Right atrium auricular region (tissue), 2 donors: ENCODE measurements around the gene PHTF2. TPM values are rescaled to one million over a fixed set of nuclear protein-coding genes. Genes with fewer than 3 reads are reported as not detected.
A peak's percentile ranks its signal among the peaks of the same experiment; 100 is the strongest.

Experiments
- DNase-seq: peaks from one replicate; pipeline ENCODE4 v3.0.0-alpha.2; 2019; ENCODE audit warnings: low spot score
- H3K27ac ChIP-seq, 2 donors: fragments of 200-600 bp; sonication (generic); 1 replicate in 1 of 2; 2 replicates in 1 of 2; pipeline ENCODE4 v1.5.1; 2016 to 2019
- H3K27me3 ChIP-seq, 2 donors: fragments of 200-600 bp; sonication (generic); one replicate each; pipeline versions ENCODE4 v1.5.1 to v1.6.0; 2017 to 2019
- H3K36me3 ChIP-seq: fragments of 200-600 bp; sonication (generic); one replicate; pipeline ENCODE4 v1.5.1; 2016
- H3K4me1 ChIP-seq, 2 donors: fragments of 200-600 bp; sonication (generic); one replicate each; pipeline versions ENCODE4 v1.5.1 to v1.6.0; 2017 to 2019
- H3K4me3 ChIP-seq, 2 donors: fragments of 200-600 bp; sonication (generic); 1 replicate in 1 of 2; 2 replicates in 1 of 2; pipeline ENCODE4 v1.5.1; 2017 to 2019; ENCODE audit warnings: mild to moderate bottlenecking in 1 of 2, moderate library complexity in 1 of 2
- H3K9me3 ChIP-seq, 2 donors: fragments of 200-600 bp; sonication (generic); one replicate each; pipeline ENCODE4 v1.5.1; 2019
- CTCF ChIP-seq, 2 donors: fragments of 200-600 bp; sonication (generic); IDR thresholded peaks; one replicate each; pipeline ENCODE4 v1.5.1; 2019; ENCODE audit warnings: antibody characterized with exemption in 2 of 2
- total RNA-seq, 2 donors: library from RNA; depleted of rRNA; stranded (reverse); fragments of >200 nt; gene quantifications; one replicate each; pipeline ENCODE4 v1.1.0, GENCODE V29; 2016

The PHTF2 gene
- total RNA-seq, 2 donors from 2014 or later, result 14.3 to 31.6 TPM

DNA sequence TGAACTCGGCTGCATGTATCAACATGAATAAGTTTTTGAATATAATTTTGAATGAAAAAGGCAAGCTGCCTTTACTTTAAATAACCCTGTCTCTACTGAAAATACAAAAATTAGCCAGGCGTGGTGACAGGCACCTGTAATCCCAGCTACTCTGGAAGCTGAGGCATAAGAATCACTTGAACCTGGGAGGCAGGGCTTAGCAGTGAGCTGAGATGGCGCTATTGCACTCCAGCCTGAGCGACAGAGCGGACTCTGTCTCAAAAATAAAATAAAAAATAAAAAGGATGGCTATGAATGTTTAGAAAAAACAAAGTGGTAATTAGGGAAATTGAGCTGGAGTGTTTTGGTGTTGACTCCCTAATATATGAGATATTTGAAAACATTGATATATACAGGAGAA is 133.3 kb downstream of the PHTF2 start:
- Histone ChIP-seq H3K4me3 (no peak overlapping the region), H3K27me3 (no peaks in the 10 kb centered on the region), H3K4me1 (no peaks in the 10 kb centered on the region), H3K36me3 (peaks cover 4% of the 10 kb centered on the region), H3K27ac (no peak overlapping the region), H3K9me3 (no peaks in the 10 kb centered on the region)
- no peak for DNase-seq
- TF ChIP-seq CTCF (IDR thresholded peaks at IDR 0.05), result no peak

GRCh38 chr7:77933394-77933793 is 134.8 kb downstream of the PHTF2 start:
- no peak overlapping the region for H3K27ac ChIP-seq
- H3K4me1 ChIP-seq, result no peaks in the 10 kb centered on the region
- no peaks in the 10 kb centered on the region for H3K9me3 ChIP-seq
- H3K36me3 ChIP-seq, result no peaks in the 10 kb centered on the region
- TF ChIP-seq CTCF (IDR thresholded peaks at IDR 0.05), result no peak
- no peak for DNase-seq
- H3K27me3 ChIP-seq, result no peaks in the 10 kb centered on the region
- no peak overlapping the region for H3K4me3 ChIP-seq

DNA sequence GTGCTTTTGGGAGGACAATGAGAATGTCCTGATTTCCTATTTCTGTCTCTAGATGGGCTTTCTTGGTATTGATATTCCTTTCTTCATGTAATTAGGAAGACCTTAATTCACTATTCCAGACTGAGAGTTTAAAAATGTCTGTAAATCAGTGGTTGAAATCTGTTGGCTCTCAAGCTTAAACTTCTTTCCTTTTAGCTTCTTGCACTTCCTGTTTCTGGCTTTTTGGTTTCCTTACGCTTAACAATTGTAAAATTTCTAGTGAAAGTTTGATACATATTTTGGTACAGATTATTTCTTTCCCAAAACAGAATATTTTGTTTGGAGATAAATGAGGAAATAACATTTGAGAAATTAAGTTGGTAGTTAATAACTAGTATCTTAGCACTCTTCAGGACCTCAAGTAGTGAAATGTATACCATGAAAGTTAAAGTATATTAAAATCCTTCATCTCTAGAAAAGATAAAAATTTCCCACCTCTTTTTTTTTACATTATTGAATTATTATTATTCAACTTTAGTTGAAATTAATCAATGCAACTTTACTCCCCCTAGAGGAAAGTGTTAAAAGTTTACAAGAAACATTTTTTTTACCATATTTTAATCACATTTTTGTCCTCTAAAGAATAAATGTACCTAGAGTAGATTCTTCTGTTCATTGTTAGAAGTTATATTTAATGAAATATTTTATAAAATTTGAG is 137.2 kb downstream of the PHTF2 start:
- Histone ChIP-seq H3K27ac (no peak overlapping the region), H3K4me1 (no peaks in the 10 kb centered on the region), H3K9me3 (no peaks in the 10 kb centered on the region), H3K36me3 (no peaks in the 10 kb centered on the region), H3K4me3 (no peak overlapping the region), H3K27me3 (no peaks in the 10 kb centered on the region)
- TF ChIP-seq CTCF (IDR thresholded peaks at IDR 0.05), result peak in 1 of 2 donors; percentile 53
- DNase-seq, result no peak

GRCh38 chr7:77940647-77941046 is 142.1 kb downstream of the PHTF2 start:
- H3K4me1 ChIP-seq, result no peaks in the 10 kb centered on the region
- no peaks in the 10 kb centered on the region for H3K9me3 ChIP-seq
- H3K27me3 ChIP-seq, result no peaks in the 10 kb centered on the region
- DNase-seq, result no peak
- H3K4me3 ChIP-seq, result no peak overlapping the region
- no peak overlapping the region for H3K27ac ChIP-seq
- TF ChIP-seq CTCF (IDR thresholded peaks at IDR 0.05), result peak; percentile 19 to 68
- no peaks in the 10 kb centered on the region for H3K36me3 ChIP-seq

GRCh38 chr7:77942431-77942830 is 143.9 kb downstream of the PHTF2 start:
- TF ChIP-seq CTCF (IDR thresholded peaks at IDR 0.05), result no peak
- Histone ChIP-seq H3K27me3 (no peaks in the 10 kb centered on the region), H3K27ac (no peak overlapping the region), H3K36me3 (no peaks in the 10 kb centered on the region), H3K9me3 (no peaks in the 10 kb centered on the region), H3K4me3 (no peak overlapping the region), H3K4me1 (no peaks in the 10 kb centered on the region)
- DNase-seq, result no peak
